ENCODE results near the gene PLPPR1.

DNA sequence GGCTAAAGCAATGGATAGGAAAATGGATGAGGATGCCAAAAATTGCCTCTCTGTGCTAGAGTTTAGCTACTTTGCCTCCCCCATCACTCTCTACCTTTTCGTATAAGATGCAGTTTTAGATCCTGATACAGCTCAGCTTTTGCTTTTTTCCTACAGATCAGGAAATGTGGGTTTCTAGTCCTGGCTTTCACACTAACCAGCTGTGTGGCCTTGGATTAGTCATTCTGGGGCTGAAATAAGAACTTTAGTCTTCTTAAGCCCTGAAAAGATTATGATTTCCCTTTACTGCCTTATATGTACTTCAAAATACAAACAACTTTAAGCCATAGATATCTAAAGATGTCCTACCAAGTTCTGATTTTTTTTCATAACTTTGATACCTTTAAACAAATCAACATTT is 239.9 kb downstream of the PLPPR1 start:
- no peak for TF ChIP-seq SIN3A (IDR thresholded peaks at IDR 0.05; ENCODE audit: borderline replicate concordance, low read depth, low read length)
- TF ChIP-seq, protein P1, sequence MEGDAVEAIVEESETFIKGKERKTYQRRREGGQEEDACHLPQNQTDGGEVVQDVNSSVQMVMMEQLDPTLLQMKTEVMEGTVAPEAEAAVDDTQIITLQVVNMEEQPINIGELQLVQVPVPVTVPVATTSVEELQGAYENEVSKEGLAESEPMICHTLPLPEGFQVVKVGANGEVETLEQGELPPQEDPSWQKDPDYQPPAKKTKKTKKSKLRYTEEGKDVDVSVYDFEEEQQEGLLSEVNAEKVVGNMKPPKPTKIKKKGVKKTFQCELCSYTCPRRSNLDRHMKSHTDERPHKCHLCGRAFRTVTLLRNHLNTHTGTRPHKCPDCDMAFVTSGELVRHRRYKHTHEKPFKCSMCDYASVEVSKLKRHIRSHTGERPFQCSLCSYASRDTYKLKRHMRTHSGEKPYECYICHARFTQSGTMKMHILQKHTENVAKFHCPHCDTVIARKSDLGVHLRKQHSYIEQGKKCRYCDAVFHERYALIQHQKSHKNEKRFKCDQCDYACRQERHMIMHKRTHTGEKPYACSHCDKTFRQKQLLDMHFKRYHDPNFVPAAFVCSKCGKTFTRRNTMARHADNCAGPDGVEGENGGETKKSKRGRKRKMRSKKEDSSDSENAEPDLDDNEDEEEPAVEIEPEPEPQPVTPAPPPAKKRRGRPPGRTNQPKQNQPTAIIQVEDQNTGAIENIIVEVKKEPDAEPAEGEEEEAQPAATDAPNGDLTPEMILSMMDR (IDR thresholded peaks at IDR 0.05), result no peak
- no peak for TF ChIP-seq MEF2A (IDR thresholded peaks at IDR 0.05; ENCODE audit: borderline replicate concordance, low read depth)
- TF ChIP-seq YY1 (IDR thresholded peaks at IDR 0.05; ENCODE audit: low read depth), result no peak
- no peak for TF ChIP-seq REST (IDR thresholded peaks at IDR 0.05; ENCODE audit: low read depth, low read length)
- no peak for TF ChIP-seq JUND (IDR thresholded peaks at IDR 0.05)
- TF ChIP-seq POLR2AphosphoS5 (IDR thresholded peaks at IDR 0.05; ENCODE audit: low read depth, low read length), result no peak
